Hematopoietic multipotent progenitor cell treated with erythropoietin and hydrocortisone succinate and interleukin-3 and kit ligand, for 6 days (in vitro differentiated cells): ENCODE data around the gene SEPTIN5.
"Not testable (repeated sequence)": the region's sequence is repeated elsewhere in the genome, so short reads cannot be mapped to it uniquely, and the experiment has no call there.

ENCODE experiments used
- DNase-seq: peaks from one replicate; pipeline ENCODE4 v3.0.0-alpha.2; 2015

Gene SEPTIN5

GRCh38 chr22:19680911-19681862, 33.1 kb upstream of the SEPTIN5 start:
- no peak for DNase-seq

- no peak for DNase-seq
Observed at GRCh38 chr22:19681863-19682245, 32.4 kb upstream of the SEPTIN5 start.

- DNase-seq = no peak
Observed at GRCh38 chr22:19686946-19687345, 27.4 kb upstream of the SEPTIN5 start.

GRCh38 chr22:19687561-19688300, 26.6 kb upstream of the SEPTIN5 start:
- DNase-seq = peak; percentile 35

- DNase-seq = no peak
Observed at GRCh38 chr22:19688301-19689290, 25.7 kb upstream of the SEPTIN5 start.

- no peak for DNase-seq
Observed at GRCh38 chr22:19689408-19689807, 24.9 kb upstream of the SEPTIN5 start.

- DNase-seq = no peak
Observed at GRCh38 chr22:19691007-19691720, 23.1 kb upstream of the SEPTIN5 start.

GRCh38 chr22:19691721-19692341, 22.5 kb upstream of the SEPTIN5 start:
- no peak for DNase-seq

GRCh38 chr22:19693581-19693980, 20.7 kb upstream of the SEPTIN5 start:
- no peak for DNase-seq

- DNase-seq = no peak
Observed at GRCh38 chr22:19693981-19694670, 20.2 kb upstream of the SEPTIN5 start.

GRCh38 chr22:19694696-19695095, 19.6 kb upstream of the SEPTIN5 start:
- no peak for DNase-seq

GRCh38 chr22:19696504-19697276, 17.6 kb upstream of the SEPTIN5 start:
- no peak for DNase-seq

GRCh38 chr22:19697871-19698270, 16.4 kb upstream of the SEPTIN5 start:
- not testable (repeated sequence) for DNase-seq

GRCh38 chr22:19700790-19701419, 13.4 kb upstream of the SEPTIN5 start:
- no peak for DNase-seq

GRCh38 chr22:19701420-19702145, 12.7 kb upstream of the SEPTIN5 start:
- DNase-seq = no peak

GRCh38 chr22:19703869-19704268, 10.4 kb upstream of the SEPTIN5 start:
- no peak for DNase-seq

GRCh38 chr22:19704355-19705015, 9.8 kb upstream of the SEPTIN5 start:
- DNase-seq = no peak
